NCI-H128 (cell line): ENCODE data around the gene DNAJB1.

Source experiments
- DNase-seq: peaks from one replicate; lab custom pipeline; 2025; ENCODE audit not compliant: unreplicated experiment; lab: John Stamatoyannopoulos, UW

Gene DNAJB1

DNA sequence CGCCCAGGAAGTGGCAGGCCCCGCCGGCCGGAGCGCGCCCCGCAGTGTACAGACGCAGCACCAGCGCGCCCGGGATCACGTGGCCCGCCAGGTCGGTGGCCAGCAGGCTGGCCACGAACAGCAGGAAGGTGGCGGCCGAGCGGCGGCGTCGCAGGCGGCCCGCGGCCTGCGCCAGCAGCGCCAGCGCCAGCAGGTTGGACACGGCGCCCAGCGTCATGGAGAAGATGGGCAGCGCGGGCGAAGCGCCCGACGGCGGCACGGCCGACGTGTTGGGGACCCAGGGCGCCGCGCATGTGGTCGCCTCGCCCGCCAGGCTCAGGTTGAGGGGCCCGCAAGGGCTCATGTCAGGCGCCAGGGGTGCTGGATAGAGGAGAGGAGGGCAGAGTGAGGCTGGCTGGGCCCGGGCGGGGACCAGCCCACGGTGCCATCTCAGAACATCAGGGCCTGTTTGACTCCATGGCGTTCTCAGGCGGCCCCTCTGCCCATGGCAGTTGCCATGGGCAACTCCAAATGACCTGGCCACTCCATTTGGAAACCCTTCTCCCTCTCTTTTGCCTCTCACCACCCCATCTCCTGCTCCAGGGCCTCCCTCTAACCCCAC, 44.1 kb downstream of the DNAJB1 start:
- no peak for DNase-seq

DNA sequence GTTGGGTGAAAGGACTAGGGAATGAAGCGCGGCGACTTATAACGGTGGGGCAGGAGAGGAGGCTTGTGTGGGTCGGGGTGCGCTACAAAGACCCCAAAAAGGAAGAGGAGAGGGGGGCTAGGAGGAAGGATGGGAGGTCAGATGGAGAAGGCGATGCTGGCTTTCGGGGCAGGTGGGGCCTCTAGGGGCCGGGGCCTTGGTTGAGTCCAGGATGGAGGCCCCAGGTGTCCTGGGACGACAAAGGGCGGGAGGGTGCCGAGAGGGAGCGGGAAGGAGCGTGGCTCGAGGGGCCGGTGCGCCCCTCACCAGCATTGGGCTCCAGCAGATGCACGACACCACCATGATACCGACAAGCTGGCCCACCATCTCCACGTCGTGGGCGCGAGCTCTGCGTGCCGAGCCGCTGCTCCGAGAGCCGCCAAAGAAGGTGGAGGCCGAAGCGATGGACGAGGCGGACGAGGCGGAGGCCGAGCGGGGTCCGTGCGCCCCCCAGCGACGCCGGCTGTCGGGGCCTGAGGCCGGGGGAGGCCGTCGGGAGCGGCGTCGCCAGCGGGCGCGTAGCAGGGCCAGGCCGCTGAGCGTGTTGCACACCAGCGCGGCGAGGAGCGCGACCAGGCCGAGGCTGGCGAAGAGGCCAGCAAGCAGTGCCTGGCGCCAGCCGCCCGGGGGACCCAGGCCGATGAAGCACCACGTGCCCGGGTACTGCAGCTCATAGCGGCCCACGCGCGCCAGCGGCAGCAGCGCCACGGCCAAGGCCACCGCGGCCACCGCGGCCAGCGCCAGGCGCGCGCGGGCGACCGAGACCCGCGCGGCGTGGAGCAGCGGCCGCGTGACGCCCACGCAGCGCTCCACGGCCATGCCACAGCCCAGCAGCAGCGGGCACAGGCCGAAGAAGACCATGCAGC, 44.9 kb downstream of the DNAJB1 start:
- no peak for DNase-seq

DNA sequence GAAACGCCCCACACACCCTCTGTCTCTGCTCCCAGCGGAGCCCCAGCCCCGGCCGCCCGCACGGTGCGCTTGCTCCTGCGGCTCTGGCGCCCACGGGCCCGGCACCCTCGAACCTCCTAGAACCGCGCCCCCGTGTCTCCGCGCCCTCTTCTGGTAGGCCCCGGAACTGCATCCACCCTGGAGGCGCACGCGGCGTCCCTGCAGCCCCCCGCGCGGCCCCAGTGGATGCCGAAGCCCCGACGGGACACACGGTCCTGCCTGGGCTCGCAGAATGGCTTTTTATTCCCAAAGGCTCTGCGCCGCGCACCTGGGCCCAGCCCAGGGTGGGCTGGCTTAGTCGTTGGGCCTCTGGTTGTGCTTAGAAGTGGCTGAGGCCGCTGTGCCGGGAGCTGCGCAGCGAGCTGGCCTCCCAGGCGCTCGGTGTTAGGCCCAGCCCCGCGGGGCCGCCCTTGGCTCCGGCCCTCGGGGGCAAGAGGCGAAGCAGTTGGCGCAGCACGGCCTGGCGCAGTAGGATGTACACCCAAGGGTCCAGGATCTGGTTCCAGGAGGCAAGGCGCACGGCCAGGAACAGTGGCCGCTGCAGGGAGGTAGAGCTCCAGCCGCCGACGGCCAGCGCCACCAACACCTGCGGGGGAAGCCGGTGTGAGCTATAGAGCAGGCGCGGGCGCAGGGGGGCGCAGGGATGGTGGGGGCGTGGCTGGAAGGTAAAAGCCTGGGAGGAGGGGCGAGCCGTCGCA, 45.8 kb downstream of the DNAJB1 start:
- DNase-seq = peak; percentile 55

DNA sequence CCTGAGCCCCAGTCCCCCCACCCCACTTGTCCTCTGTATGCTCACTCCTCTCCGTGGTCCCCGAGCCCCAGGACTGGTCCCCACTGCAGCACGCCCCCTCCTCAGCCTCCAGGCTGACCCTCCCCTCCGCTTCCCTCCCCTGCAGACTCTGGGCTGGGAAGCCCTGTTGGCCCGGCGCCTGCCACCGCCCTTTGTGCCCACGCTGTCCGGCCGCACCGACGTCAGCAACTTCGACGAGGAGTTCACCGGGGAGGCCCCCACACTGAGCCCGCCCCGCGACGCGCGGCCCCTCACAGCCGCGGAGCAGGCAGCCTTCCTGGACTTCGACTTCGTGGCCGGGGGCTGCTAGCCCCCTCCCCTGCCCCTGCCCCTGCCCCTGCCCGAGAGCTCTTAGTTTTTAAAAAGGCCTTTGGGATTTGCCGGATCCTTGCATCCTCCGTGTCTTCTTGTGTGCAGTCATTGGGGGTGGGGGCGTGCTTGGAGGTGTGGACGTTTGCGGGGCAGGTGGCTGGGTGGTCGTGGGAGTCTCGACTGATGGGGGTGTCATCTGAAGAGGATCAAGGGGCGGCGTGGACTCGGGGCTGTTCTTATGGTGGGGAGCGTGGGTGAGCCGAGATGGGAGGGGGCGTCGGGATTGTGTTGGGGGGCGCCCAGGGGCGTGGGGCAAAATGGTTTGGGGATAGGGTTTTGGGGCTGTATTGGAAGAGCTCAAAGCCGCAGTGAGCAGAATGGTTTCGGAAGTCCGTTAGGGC, 46.6 kb downstream of the DNAJB1 start:
- DNase-seq = no peak

DNA sequence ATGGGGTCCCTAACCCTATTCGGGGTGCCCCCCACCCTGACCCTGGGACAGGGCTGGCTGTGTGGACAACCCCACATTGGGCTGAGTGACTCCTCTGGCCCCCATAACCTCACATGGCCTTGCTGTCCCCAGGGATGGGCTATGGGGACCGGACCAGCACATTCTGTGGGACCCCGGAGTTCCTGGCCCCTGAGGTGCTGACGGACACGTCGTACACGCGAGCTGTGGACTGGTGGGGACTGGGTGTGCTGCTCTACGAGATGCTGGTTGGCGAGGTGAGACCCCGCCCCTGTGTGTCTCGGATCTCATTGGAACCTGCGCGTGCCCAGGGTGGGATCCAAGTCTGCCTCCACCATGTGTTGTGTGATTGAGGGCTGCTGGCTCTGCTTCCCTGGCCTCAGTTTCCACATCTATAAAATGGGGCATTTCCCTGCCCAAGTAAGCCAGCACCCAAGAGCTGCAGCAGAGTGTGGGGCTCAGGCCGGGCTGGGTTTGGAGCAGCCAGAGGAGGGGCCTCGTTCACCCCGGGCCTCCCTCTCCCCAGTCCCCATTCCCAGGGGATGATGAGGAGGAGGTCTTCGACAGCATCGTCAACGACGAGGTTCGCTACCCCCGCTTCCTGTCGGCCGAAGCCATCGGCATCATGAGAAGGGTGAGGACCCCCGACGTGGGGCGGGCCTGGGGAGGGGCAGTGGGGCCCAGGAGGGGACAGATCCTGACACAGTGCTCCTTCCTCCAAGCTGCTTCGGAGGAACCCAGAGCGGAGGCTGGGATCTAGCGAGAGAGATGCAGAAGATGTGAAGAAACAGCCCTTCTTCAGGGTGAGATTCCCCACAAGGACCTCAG, 47.9 kb downstream of the DNAJB1 start:
- DNase-seq = no peak

DNA sequence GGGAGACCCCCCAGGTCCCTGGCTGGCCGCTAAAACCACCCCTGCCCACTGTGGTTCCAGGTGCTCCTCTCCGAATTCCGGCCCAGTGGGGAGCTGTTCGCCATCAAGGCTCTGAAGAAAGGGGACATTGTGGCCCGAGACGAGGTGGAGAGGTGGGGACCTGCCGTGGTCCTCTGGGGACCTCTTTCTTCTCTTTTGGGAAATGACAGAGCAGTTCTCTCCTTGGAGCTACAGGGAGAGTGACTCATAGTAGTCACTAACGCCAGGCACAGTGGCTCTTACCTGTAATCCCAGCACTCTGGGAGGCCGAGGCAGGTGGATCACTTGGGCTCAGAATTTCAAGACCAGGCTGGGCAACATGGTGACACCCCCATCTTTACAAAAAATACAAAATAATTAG, 50.4 kb downstream of the DNAJB1 start:
- DNase-seq = no peak

DNA sequence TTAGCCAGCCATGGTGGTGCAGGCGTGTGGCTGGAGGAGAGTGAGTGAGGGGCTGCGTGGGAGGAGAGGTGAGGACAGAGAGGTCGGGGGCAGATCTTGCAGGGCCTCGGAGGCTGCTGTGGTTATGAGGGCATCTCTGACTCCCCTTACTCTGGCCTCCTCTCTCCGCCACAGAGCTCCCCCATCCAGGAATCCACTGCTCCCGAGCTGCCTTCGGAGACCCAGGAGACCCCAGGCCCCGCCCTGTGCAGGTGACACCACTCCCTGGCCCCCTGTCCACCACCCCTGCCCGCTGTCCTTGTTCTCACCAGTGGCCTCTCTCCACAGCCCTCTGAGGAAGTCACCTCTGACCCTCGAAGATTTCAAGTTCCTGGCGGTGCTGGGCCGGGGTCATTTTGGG, 50.8 kb downstream of the DNAJB1 start:
- DNase-seq = no peak
